Neural progenitor cell (in vitro differentiated cells): ENCODE measurements around the gene WDR93.

ENCODE experiments used
- CTCF ChIP-seq: fragments of 200-600 bp; sonication (generic); IDR thresholded peaks from 2 replicates; pipeline ENCODE4 v1.5.1; 2017; ENCODE audit warnings: antibody characterized with exemption, mild to moderate bottlenecking
- EZH2 ChIP-seq: fragments of 200-600 bp; sonication (generic); IDR thresholded peaks from 2 replicates; pipeline ENCODE4 v1.6.1; 2017; ENCODE audit warnings: antibody characterized with exemption, mild to moderate bottlenecking, moderate library complexity
- EZH2phosphoT487 ChIP-seq: fragments of 200-600 bp; sonication (generic); IDR thresholded peaks from 2 replicates; pipeline ENCODE4 v1.6.1; 2017; ENCODE audit warnings: antibody characterized with exemption

DNA sequence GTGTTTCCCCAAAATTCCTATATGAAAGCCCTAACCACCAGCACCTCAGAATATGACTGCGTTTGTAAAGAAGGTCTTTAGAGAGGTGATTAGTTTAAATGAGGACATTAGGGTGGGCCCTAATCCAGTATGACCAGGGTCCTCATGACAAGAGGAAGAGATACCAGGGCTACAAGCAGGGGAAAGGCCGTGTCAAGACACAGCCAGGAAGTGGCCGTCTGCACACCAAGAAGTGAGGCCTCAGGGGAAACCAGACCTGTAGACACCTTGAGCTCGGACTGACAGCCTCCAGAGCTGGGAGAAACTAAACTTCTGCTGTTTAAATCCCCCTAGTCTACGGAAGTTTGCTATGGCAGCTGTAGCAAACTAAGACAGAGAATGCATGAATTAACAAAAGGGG, 49.6 kb upstream of the WDR93 start:
- TF ChIP-seq CTCF = no peak
- TF ChIP-seq EZH2 = no peak
- TF ChIP-seq EZH2phosphoT487 = no peak
